Astrocyte (in vitro differentiated cells and primary cell): ENCODE data around the gene SDC4.

Experiments used
- EZH2 ChIP-seq: IDR thresholded peaks from 2 replicates; pipeline ENCODE4 v1.6.1; 2012; ENCODE audit warnings: mild to moderate bottlenecking, low read length, inconsistent platforms; ENCODE audit not compliant: insufficient read depth
- TF ChIP-seq, protein P1 (sequence below): IDR thresholded peaks from 2 replicates; pipeline ENCODE4 v1.5.1; 2011; ENCODE audit warnings: low read depth, mild to moderate bottlenecking, inconsistent platforms, low read length, moderate library complexity; ENCODE audit not compliant: insufficient read depth

DNA sequence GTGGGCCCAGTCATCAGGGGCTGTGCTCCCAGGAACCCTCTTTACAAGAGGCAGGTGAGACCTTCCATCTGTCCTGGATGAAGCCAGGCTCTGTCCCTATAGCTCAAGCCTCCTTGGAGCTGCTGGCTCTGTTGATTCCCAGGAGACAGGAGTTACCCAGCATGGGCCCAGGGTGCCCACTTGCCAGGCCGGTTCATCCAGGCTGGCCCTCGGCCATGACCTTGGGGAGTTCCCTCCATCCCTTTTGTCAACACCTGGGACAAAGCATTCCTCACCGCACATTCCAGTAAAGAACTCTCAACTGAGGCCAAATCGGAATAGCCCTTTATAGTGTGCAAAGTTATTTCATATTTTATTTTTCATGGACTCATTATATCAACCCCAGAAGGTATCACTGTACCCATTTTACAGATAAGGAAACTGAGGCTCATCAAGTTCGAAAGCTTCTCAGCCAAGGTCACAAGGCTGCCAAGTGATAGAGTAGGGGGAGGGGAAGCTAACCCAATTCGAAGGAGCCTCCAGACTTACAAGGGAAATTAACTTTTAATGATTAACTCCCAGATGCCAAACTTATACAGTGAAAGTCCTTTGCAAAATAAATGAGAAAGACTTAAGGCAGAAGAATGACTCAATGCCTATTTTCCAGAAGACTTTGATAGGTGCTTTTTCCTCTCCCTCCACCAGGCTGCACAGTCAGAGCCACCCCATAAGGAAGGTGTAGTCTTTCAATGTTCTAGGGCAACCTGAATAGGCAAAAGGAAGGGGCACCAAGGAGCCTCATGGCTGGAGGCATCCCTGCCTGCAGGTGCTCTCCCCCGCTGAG, 18.5 kb downstream of the SDC4 start:
- TF ChIP-seq, protein P1, sequence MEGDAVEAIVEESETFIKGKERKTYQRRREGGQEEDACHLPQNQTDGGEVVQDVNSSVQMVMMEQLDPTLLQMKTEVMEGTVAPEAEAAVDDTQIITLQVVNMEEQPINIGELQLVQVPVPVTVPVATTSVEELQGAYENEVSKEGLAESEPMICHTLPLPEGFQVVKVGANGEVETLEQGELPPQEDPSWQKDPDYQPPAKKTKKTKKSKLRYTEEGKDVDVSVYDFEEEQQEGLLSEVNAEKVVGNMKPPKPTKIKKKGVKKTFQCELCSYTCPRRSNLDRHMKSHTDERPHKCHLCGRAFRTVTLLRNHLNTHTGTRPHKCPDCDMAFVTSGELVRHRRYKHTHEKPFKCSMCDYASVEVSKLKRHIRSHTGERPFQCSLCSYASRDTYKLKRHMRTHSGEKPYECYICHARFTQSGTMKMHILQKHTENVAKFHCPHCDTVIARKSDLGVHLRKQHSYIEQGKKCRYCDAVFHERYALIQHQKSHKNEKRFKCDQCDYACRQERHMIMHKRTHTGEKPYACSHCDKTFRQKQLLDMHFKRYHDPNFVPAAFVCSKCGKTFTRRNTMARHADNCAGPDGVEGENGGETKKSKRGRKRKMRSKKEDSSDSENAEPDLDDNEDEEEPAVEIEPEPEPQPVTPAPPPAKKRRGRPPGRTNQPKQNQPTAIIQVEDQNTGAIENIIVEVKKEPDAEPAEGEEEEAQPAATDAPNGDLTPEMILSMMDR: no peak
- TF ChIP-seq EZH2: no peak
